HepG2 (cell line): Measurements from ENCODE around the gene SOCS1. TPM values are rescaled to one million over a fixed set of nuclear protein-coding genes. Genes with fewer than 3 reads are reported as not detected.
A peak's percentile ranks its signal among the peaks of the same experiment; 100 is the strongest.

Experiments used
- ATF1 ChIP-seq: IDR thresholded peaks from 2 replicates; pipeline ENCODE4 v1.6.1; 2016; ENCODE audit warnings: mild to moderate bottlenecking, control low read depth
- ATF6 ChIP-seq: sonication (generic); formaldehyde crosslinking; conservative IDR thresholded peaks from 2 replicates; pipeline ENCODE4 v1.4.0; 2020; ENCODE audit warnings: missing genetic modification reagents
- FOXK1 ChIP-seq: sonication (generic); formaldehyde crosslinking; IDR thresholded peaks from 2 replicates; pipeline ENCODE4 v1.4.0; 2020; ENCODE audit warnings: low read depth, missing genetic modification reagents, borderline replicate concordance
- FOXO4 ChIP-seq: sonication (generic); formaldehyde crosslinking; conservative IDR thresholded peaks from 2 replicates; pipeline ENCODE4 v1.8.1; 2023; ENCODE audit warnings: missing genetic modification reagents
- GMEB1 ChIP-seq: sonication (generic); formaldehyde crosslinking; IDR thresholded peaks from 2 replicates; pipeline ENCODE4 v1.5.1; 2020; ENCODE audit warnings: missing genetic modification reagents, mild to moderate bottlenecking, borderline replicate concordance
- HDAC1 ChIP-seq: sonication (generic); formaldehyde crosslinking; IDR thresholded peaks from 2 replicates; pipeline ENCODE4 v1.5.1; 2020; ENCODE audit warnings: mild to moderate bottlenecking, missing genetic modification reagents
- JUN ChIP-seq: sonication (generic); formaldehyde crosslinking; IDR thresholded peaks from 2 replicates; pipeline ENCODE4 v1.4.0; 2020; ENCODE audit warnings: mild to moderate bottlenecking, missing genetic modification reagents
- MXI1 ChIP-seq: IDR thresholded peaks from 3 replicates; pipeline ENCODE4 v1.6.1; 2012; ENCODE audit warnings: low read depth, low read length, inconsistent platforms, borderline replicate concordance
- NR1H2 ChIP-seq: sonication (generic); formaldehyde crosslinking; IDR thresholded peaks from 2 replicates; pipeline ENCODE4 v1.8.1; 2022; ENCODE audit warnings: low read depth, missing genetic modification reagents, borderline replicate concordance
- PTBP1 ChIP-seq: fragments of 200-400 bp; formaldehyde crosslinking; IDR thresholded peaks from 2 replicates; pipeline ENCODE4 v1.6.1; 2018; ENCODE audit warnings: low read length, low read depth; ENCODE audit not compliant: poor library complexity, severe bottlenecking
- SIN3A ChIP-seq: IDR thresholded peaks from 2 replicates; pipeline ENCODE4 v1.6.1; 2011; ENCODE audit warnings: low read depth, mild to moderate bottlenecking, control low read depth, low read length, borderline replicate concordance
- ZBTB1 ChIP-seq: sonication (generic); formaldehyde crosslinking; IDR thresholded peaks from 2 replicates; pipeline ENCODE4 v1.4.0; 2020; ENCODE audit warnings: missing genetic modification reagents, borderline replicate concordance
- ZBTB38 ChIP-seq: sonication (generic); formaldehyde crosslinking; IDR thresholded peaks from 2 replicates; pipeline ENCODE4 v1.5.1; 2020; ENCODE audit warnings: mild to moderate bottlenecking, missing genetic modification reagents
- ZFP1 ChIP-seq: IDR thresholded peaks from 2 replicates; pipeline ENCODE4 v1.6.1; 2016
- ZIK1 ChIP-seq: sonication (generic); formaldehyde crosslinking; IDR thresholded peaks from 2 replicates; pipeline ENCODE4 v1.5.0; 2020; ENCODE audit warnings: mild to moderate bottlenecking, low read depth, missing genetic modification reagents, borderline replicate concordance
- ZMAT3 ChIP-seq: sonication (generic); formaldehyde crosslinking; conservative IDR thresholded peaks from 2 replicates; pipeline ENCODE4 v1.7.0; 2021; ENCODE audit warnings: missing genetic modification reagents
- ZNF550 ChIP-seq: sonication (generic); formaldehyde crosslinking; IDR thresholded peaks from 2 replicates; pipeline ENCODE4 v1.4.0; 2020; ENCODE audit warnings: mild to moderate bottlenecking, missing genetic modification reagents, borderline replicate concordance
- ZNF644 ChIP-seq: IDR thresholded peaks from 2 replicates; pipeline ENCODE4 v1.6.1; 2016; ENCODE audit warnings: low read depth
- ZSCAN30 ChIP-seq: sonication (generic); formaldehyde crosslinking; IDR thresholded peaks from 2 replicates; pipeline ENCODE4 v1.5.0; 2020; ENCODE audit warnings: mild to moderate bottlenecking, missing genetic modification reagents
- polyA plus RNA-seq, 8 experiments: library from polyadenylated mRNA; depleted of rRNA in 3 of 8; stranded (reverse) in 7 of 8; unstranded in 1 of 8; fragments of >200 nt; fragmentation: Illumina TruSeq in 4 of 8; extraction: Trizol in 4 of 8; gene quantifications; 2 replicates each; pipeline versions ENCODE4 v1.2.1 to v1.2.3, GENCODE V29; 2011 to 2016; ENCODE audit warnings: low read depth in 4 of 8, missing spikeins in 1 of 8, mixed read lengths in 1 of 8; ENCODE audit not compliant: insufficient read depth in 1 of 8
- total RNA-seq, 5 experiments: library from RNA; depleted of rRNA; stranded (reverse); fragments of >200 nt; fragmentation: Illumina TruSeq; extraction: Trizol; gene quantifications; 2 replicates each; pipeline ENCODE4 v1.2.3, GENCODE V29; 2016; ENCODE audit warnings: low read depth in 1 of 5
- TF ChIP-seq, protein P1 (sequence below): sonication (generic); formaldehyde crosslinking; IDR thresholded peaks from 2 replicates; pipeline ENCODE4 v1.5.1; 2020; ENCODE audit warnings: missing genetic modification reagents, mild to moderate bottlenecking, borderline replicate concordance
- TF ChIP-seq, protein P2 (sequence below): sonication (generic); formaldehyde crosslinking; conservative IDR thresholded peaks from 2 replicates; pipeline ENCODE4 v1.8.0; 2022; ENCODE audit warnings: mild to moderate bottlenecking, moderate library complexity, missing genetic modification reagents

The SOCS1 gene
- total and polyA plus RNA-seq, 2 of the 13 experiments (the other 11 are each of a cell fraction or from before 2014, with no cell fraction given), result 5.3 to 6.3 TPM

DNA sequence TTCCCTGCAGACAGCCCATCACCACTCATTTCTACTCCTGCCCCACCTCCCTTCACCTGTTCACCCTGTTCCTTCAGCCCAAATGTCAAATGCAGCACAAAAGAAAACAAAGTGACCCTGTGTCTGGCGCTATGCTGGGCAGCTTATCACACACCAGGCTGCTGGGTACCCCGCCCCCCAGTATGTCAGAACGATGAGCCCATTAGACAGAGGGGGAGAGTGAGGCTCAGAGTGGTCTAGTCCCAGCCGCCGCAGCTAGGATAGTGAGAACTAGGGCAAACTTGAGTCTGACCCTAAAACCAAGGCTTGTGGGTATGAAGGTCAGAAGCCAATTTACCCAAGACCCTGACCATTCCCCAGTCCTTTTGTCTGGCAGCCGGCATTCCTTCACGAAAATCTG is 9.1 kb upstream of the SOCS1 start (continued):
- TF ChIP-seq ZNF550 (no peak), NR1H2 (no peak), FOXO4 (no peak), ATF6 (CRISPR knock-in tag) (no peak), ATF1 (no peak), ZSCAN30 (no peak), ZBTB1 (no peak), ZBTB38 (CRISPR knock-in tag) (no peak), ZMAT3 (no peak), MXI1 (no peak), HDAC1 (no peak), ZNF644 (no peak), PTBP1 (no peak), ZFP1 (no peak), JUN (CRISPR knock-in tag) (no peak), GMEB1 (CRISPR knock-in tag) (no peak), FOXK1 (CRISPR knock-in tag) (no peak), SIN3A (no peak), ZIK1 (CRISPR knock-in tag) (no peak)
- TF ChIP-seq, protein P1, sequence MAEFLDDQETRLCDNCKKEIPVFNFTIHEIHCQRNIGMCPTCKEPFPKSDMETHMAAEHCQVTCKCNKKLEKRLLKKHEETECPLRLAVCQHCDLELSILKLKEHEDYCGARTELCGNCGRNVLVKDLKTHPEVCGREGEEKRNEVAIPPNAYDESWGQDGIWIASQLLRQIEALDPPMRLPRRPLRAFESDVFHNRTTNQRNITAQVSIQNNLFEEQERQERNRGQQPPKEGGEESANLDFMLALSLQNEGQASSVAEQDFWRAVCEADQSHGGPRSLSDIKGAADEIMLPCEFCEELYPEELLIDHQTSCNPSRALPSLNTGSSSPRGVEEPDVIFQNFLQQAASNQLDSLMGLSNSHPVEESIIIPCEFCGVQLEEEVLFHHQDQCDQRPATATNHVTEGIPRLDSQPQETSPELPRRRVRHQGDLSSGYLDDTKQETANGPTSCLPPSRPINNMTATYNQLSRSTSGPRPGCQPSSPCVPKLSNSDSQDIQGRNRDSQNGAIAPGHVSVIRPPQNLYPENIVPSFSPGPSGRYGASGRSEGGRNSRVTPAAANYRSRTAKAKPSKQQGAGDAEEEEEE, result no peak
- TF ChIP-seq, protein P2, sequence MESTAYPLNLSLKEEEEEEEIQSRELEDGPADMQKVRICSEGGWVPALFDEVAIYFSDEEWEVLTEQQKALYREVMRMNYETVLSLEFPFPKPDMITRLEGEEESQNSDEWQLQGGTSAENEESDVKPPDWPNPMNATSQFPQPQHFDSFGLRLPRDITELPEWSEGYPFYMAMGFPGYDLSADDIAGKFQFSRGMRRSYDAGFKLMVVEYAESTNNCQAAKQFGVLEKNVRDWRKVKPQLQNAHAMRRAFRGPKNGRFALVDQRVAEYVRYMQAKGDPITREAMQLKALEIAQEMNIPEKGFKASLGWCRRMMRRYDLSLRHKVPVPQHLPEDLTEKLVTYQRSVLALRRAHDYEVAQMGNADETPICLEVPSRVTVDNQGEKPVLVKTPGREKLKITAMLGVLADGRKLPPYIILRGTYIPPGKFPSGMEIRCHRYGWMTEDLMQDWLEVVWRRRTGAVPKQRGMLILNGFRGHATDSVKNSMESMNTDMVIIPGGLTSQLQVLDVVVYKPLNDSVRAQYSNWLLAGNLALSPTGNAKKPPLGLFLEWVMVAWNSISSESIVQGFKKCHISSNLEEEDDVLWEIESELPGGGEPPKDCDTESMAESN, result 0 out of 2 replicates have a peak, but pooled peaks have one; percentile 20
